Breast epithelium (tissue), 4 donors: ENCODE data around the gene MLLT1. TPM values are rescaled to one million over a fixed set of nuclear protein-coding genes. Genes with fewer than 3 reads are reported as not detected.

ENCODE experiments used
- DNase-seq, 2 donors: peaks; one replicate each; pipeline ENCODE4 v3.0.0-alpha.2; 2019; ENCODE audit warnings: low spot score in 2 of 2
- H3K27ac ChIP-seq, 2 donors: fragments of 200-600 bp; sonication (generic) in 1 of 2; one replicate each; pipeline ENCODE4 v1.5.1; 2016 to 2019; ENCODE audit warnings: mild to moderate bottlenecking in 1 of 2
- H3K27me3 ChIP-seq, 2 donors: fragments of 200-600 bp; sonication (generic) in 1 of 2; one replicate each; pipeline versions ENCODE4 v1.5.1 to v1.6.0; 2017 to 2019; ENCODE audit warnings: control low read depth in 1 of 2, mild to moderate bottlenecking in 1 of 2
- H3K36me3 ChIP-seq: fragments of 200-600 bp; one replicate; pipeline ENCODE4 v1.5.1; 2019
- H3K4me1 ChIP-seq, 2 donors: fragments of 200-600 bp; sonication (generic); one replicate each; pipeline ENCODE4 v1.5.1; 2016 to 2019; ENCODE audit warnings: control low read depth in 1 of 2
- H3K4me3 ChIP-seq, 3 donors: fragments of 200-600 bp; sonication (generic); 1 replicate in 2 of 3; 2 replicates in 1 of 3; pipeline ENCODE4 v1.5.1; 2016 to 2019; ENCODE audit warnings: mild to moderate bottlenecking in 3 of 3, moderate library complexity in 2 of 3
- H3K9me3 ChIP-seq, 2 donors: fragments of 200-600 bp; sonication (generic) in 1 of 2; one replicate each; pipeline ENCODE4 v1.5.1; 2016 to 2019; ENCODE audit warnings: control low read depth in 1 of 2
- POLR2A ChIP-seq: fragments of 450-650 bp; IDR thresholded peaks from one replicate; pipeline ENCODE4 v1.6.1; 2016; ENCODE audit warnings: antibody characterized with exemption, mild to moderate bottlenecking, moderate library complexity
- POLR2AphosphoS5 ChIP-seq, 3 donors: sonication (generic); formaldehyde crosslinking; IDR thresholded peaks; one replicate each; pipeline ENCODE4 v1.6.1; 2017; ENCODE audit warnings: antibody characterized with exemption in 3 of 3
- intact Hi-C: fragments of 100-400 bp; cut with DNase I; formaldehyde crosslinking; loops from one replicate; pipeline ENCODE4 v1.15.1; 2023; ENCODE audit warnings: low total_unique reads
- total RNA-seq, 3 donors: library from RNA; depleted of rRNA; stranded (reverse); fragments of >200 nt; gene quantifications; one replicate each; pipeline ENCODE4 v1.1.0, GENCODE V29; 2016
- TF ChIP-seq, protein P1 (sequence below), 3 donors: fragments of 450-650 bp; IDR thresholded peaks; one replicate each; pipeline ENCODE4 v1.5.1; 2016 to 2017; ENCODE audit warnings: antibody characterized with exemption in 3 of 3, mild to moderate bottlenecking in 3 of 3, moderate library complexity in 3 of 3

Gene MLLT1
- total RNA-seq, 3 donors from 2014 or later, result 13.6 to 16.4 (median 13.8) TPM

DNA sequence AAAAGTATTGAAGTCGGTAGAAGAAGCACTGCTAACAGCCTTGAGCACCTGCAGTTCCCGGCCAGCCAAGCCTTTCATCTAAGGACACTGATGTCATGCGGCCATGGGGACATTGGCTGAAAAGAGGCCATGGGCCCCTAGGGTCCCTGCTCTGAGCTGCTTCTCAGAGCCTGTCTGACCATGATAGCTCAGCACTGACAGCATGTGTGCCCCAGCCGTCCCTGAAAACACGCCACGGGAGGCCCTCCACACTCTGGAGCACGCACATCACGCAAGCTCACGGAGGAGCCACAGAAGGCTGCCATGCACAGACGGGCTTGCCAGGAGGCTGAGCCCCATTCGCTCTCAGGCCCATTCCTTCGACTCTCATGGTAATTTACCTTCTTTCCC, 51.8 kb downstream of the MLLT1 start:
- H3K4me1 ChIP-seq, result peaks cover 4 to 14% of the 10 kb centered on the region in 2 donors
- no peaks in the 10 kb centered on the region for H3K36me3 ChIP-seq
- TF ChIP-seq, protein P1, sequence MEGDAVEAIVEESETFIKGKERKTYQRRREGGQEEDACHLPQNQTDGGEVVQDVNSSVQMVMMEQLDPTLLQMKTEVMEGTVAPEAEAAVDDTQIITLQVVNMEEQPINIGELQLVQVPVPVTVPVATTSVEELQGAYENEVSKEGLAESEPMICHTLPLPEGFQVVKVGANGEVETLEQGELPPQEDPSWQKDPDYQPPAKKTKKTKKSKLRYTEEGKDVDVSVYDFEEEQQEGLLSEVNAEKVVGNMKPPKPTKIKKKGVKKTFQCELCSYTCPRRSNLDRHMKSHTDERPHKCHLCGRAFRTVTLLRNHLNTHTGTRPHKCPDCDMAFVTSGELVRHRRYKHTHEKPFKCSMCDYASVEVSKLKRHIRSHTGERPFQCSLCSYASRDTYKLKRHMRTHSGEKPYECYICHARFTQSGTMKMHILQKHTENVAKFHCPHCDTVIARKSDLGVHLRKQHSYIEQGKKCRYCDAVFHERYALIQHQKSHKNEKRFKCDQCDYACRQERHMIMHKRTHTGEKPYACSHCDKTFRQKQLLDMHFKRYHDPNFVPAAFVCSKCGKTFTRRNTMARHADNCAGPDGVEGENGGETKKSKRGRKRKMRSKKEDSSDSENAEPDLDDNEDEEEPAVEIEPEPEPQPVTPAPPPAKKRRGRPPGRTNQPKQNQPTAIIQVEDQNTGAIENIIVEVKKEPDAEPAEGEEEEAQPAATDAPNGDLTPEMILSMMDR (IDR thresholded peaks at IDR 0.05), result no peak
- TF ChIP-seq POLR2A, result no peak
- no peak for TF ChIP-seq POLR2AphosphoS5 (IDR thresholded peaks at IDR 0.05)
- no peak overlapping the region for H3K27ac ChIP-seq
- no peak for DNase-seq
- H3K9me3 ChIP-seq, result no peaks in the 10 kb centered on the region
- H3K27me3 ChIP-seq, result no peaks in the 10 kb centered on the region
- H3K4me3 ChIP-seq, result no peak overlapping the region
- intact Hi-C loops, result no loop called here

DNA sequence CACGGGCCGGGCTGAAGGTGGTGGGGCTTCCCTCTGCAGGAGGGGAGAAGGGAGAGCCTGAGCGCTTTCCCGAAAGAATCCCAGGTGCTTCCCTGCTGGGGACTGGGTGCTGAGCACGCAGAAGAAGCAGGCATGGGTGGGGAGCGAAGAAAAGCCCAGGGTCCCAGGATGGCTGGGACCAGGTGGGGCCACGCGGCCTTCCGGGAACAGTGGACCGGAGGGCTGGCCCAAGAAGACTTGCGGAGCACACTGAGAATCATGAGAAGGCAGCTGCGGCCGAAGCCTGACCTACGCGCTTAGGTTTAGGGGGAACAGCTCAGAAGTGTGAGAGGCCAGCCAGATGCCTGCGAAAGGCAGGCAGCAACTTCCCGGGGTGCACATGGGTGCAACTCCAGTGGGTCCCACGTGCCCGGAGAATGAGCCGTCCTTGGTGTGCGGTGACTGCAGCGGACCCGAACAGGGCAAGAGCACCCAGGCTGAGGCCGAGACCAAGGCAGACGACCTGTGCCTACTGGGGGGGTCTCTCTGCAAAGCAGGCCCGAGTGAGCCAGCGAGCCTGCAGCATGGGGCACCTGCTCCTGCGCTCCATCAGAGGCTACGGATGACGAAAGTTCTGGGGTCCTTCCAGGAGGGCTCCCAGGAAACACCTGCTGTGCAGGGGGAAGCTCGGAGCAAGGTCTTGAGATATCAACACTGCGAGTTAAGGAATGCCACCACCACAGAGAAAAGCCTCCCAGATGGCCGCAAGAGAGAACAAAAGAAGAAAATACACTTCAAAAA, 52.4 kb downstream of the MLLT1 start:
- no peak for DNase-seq
- no peak overlapping the region for H3K27ac ChIP-seq
- peaks cover 0 to 8% of the 10 kb centered on the region in 2 donors for H3K4me1 ChIP-seq
- H3K27me3 ChIP-seq, result no peaks in the 10 kb centered on the region
- H3K4me3 ChIP-seq, result no peak overlapping the region
- H3K9me3 ChIP-seq, result no peaks in the 10 kb centered on the region
- TF ChIP-seq, protein P1 (IDR thresholded peaks at IDR 0.05), result no peak
- TF ChIP-seq POLR2A (no peak), POLR2AphosphoS5 (IDR thresholded peaks at IDR 0.05) (no peak)
- no peaks in the 10 kb centered on the region for H3K36me3 ChIP-seq
- intact Hi-C loops, result no loop called here

DNA sequence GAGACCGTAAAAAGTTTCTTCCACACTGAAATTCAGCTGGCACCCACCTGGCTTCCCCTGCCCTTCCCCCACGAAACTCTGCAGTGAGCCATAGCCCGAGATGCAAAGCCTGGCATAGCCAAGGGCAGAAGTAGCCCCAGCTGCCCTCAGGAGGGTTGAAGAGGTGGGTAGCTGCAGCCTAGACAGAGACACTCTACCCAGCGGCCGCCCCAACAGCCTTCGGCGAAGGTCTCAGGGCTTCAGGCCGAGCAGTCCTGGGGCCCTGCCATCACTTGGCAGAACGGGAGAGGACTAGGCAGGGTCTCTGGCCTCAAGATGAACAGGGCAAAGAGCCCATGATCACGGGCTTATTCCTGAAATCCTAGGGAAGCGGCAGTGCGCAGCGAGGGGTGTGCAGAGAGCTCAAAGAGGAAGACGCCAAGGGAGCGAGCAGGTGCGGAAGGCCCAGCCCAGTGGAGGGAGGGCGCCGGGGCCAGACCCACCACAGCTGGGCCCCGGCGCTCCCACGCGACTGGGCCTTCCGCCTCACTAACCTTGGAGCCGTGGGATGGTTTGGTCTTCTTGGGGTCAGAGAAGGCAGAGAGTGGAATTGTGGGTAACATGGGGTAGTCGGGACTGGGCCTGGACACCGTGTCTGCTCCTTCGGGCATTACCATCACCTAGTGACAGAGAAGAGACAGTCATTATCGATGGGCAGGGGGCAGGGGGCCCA, 53.2 kb downstream of the MLLT1 start:
- no peak overlapping the region for H3K27ac ChIP-seq
- intact Hi-C loops, result no loop called here
- no peaks in the 10 kb centered on the region for H3K36me3 ChIP-seq

DNA sequence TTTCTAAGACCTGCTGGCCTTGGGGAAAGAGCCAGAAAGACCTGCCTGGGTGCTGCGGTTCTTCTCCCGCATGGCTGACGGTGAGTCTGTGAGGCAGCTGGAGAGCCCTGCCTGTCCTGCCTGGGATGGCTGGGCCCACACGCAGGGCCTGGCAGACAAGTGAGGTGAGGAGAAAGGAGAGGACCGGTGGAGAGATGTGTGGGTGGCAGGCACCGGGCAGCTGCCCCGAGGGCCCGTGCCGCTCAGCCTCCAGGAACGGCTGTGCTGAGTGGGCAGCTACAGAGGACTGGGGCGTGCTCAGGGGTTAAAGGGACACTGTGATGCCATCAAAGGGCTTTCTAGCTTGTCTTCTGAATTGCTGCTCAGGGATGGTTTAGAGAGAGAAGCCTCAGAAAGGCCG, 53.8 kb downstream of the MLLT1 start:
- intact Hi-C loops, result no loop called here
- TF ChIP-seq POLR2A (no peak), POLR2AphosphoS5 (IDR thresholded peaks at IDR 0.05) (no peak)
- TF ChIP-seq, protein P1 (IDR thresholded peaks at IDR 0.05), result no peak
- no peaks in the 10 kb centered on the region for H3K36me3 ChIP-seq
- H3K9me3 ChIP-seq, result no peaks in the 10 kb centered on the region
- peaks cover 0 to 1% of the 10 kb centered on the region in 2 donors for H3K4me1 ChIP-seq
- no peaks in the 10 kb centered on the region for H3K27me3 ChIP-seq
- H3K27ac ChIP-seq, result no peak overlapping the region
- DNase-seq, result no peak
- H3K4me3 ChIP-seq, result no peak overlapping the region

More for the DNA sequence above, 53.2 kb downstream of the MLLT1 start:
- peaks cover 0 to under 1% of the 10 kb centered on the region in 2 donors for H3K4me1 ChIP-seq
- H3K4me3 ChIP-seq, result no peak overlapping the region
- H3K27me3 ChIP-seq, result no peaks in the 10 kb centered on the region
- H3K9me3 ChIP-seq, result no peaks in the 10 kb centered on the region
- TF ChIP-seq POLR2AphosphoS5 (IDR thresholded peaks at IDR 0.05), result no peak
- TF ChIP-seq POLR2A, result no peak
- TF ChIP-seq, protein P1 (IDR thresholded peaks at IDR 0.05), result no peak
- DNase-seq, result no peak
